HUES48 (cell line): ENCODE results near the gene NEK4.

ENCODE experiments used
- H3K27ac ChIP-seq: one replicate; pipeline ENCODE4 v1.7.0; 2013; ENCODE audit warnings: low read depth, low read length, inconsistent platforms
- H3K27me3 ChIP-seq: 2 replicates; pipeline ENCODE4 v1.6.1; 2013; ENCODE audit warnings: mild to moderate bottlenecking, low read length; ENCODE audit not compliant: control insufficient read depth, insufficient read depth
- H3K36me3 ChIP-seq: 2 replicates; pipeline ENCODE4 v1.6.1; 2013; ENCODE audit warnings: low read length; ENCODE audit not compliant: control insufficient read depth, insufficient read depth
- H3K4me1 ChIP-seq: 2 replicates; pipeline ENCODE4 v1.6.1; 2013; ENCODE audit warnings: mild to moderate bottlenecking, low read length; ENCODE audit not compliant: control insufficient read depth, insufficient read depth
- H3K4me3 ChIP-seq: 2 replicates; pipeline ENCODE4 v1.5.1; 2013; ENCODE audit warnings: mild to moderate bottlenecking, low read depth, low read length
- H3K9ac ChIP-seq: 2 replicates; pipeline ENCODE4 v1.6.1; 2013; ENCODE audit warnings: mild to moderate bottlenecking, low read depth, low read length, moderate library complexity
- H3K9me3 ChIP-seq: 2 replicates; pipeline ENCODE4 v1.6.1; 2013; ENCODE audit warnings: low read length; ENCODE audit not compliant: control insufficient read depth, insufficient read depth

Gene NEK4

GRCh38 chr3:52784931-52785590 is 14.3 kb upstream of the NEK4 start:
- Histone ChIP-seq H3K9ac (no peak overlapping the region), H3K4me1 (no peaks in the 10 kb centered on the region), H3K36me3 (no peaks in the 10 kb centered on the region), H3K27ac (no peak overlapping the region), H3K4me3 (no peak overlapping the region), H3K27me3 (no peaks in the 10 kb centered on the region), H3K9me3 (no peaks in the 10 kb centered on the region)

GRCh38 chr3:52784021-52784621 is 13.4 kb upstream of the NEK4 start:
- H3K9ac ChIP-seq, result no peak overlapping the region
- H3K36me3 ChIP-seq, result no peaks in the 10 kb centered on the region
- H3K27me3 ChIP-seq, result no peaks in the 10 kb centered on the region
- H3K9me3 ChIP-seq, result no peaks in the 10 kb centered on the region
- H3K27ac ChIP-seq, result no peak overlapping the region
- H3K4me3 ChIP-seq, result no peak overlapping the region
- no peaks in the 10 kb centered on the region for H3K4me1 ChIP-seq

DNA sequence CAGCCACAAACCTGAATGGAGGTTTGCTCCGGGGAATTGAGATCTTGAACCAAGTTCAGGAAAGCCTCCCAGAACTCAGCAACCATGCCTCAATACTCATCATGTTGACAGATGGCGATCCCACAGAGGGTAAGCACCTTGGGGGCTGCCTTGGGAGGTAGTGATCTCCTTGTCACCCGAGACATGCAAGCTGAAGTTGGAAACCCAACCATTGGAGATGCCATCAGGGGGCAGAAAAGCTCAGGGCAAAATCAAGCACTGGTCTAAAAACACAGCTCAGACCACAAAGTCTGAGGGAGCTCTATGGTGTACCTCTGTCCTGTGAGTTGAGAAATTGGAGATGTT is 12.4 kb upstream of the NEK4 start:
- H3K27ac ChIP-seq, result no peak overlapping the region
- no peak overlapping the region for H3K4me3 ChIP-seq
- no peak overlapping the region for H3K9ac ChIP-seq
- H3K27me3 ChIP-seq, result no peaks in the 10 kb centered on the region
- no peaks in the 10 kb centered on the region for H3K9me3 ChIP-seq
- H3K36me3 ChIP-seq, result no peaks in the 10 kb centered on the region
- no peaks in the 10 kb centered on the region for H3K4me1 ChIP-seq

- no peaks in the 10 kb centered on the region for H3K4me1 ChIP-seq
- H3K27ac ChIP-seq, result no peak overlapping the region
- H3K27me3 ChIP-seq, result no peaks in the 10 kb centered on the region
- no peak overlapping the region for H3K9ac ChIP-seq
- no peak overlapping the region for H3K4me3 ChIP-seq
- H3K9me3 ChIP-seq, result no peaks in the 10 kb centered on the region
- no peaks in the 10 kb centered on the region for H3K36me3 ChIP-seq
Measured at GRCh38 chr3:52782412-52783210, 11.9 kb upstream of the NEK4 start.

DNA sequence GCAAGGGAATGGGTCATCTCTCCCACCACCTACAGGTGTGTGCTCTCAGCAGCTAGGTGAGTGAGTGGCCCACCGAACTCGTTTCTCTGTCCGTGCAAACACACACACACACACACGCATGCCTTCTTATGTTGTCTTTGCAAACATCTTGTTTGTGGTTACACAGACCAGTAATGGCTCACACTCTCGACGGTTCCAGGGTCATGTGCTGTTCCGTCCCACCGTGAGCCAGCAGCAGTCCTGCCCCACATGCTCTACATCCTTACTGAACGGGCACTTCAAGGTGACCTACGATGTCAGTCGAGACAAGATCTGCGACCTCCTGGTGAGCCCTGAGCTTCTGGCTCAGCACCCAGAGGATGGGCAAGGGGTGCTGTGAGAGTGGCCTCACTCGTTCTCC is 11.0 kb upstream of the NEK4 start:
- no peaks in the 10 kb centered on the region for H3K36me3 ChIP-seq
- no peak overlapping the region for H3K4me3 ChIP-seq
- H3K27ac ChIP-seq, result no peak overlapping the region
- no peaks in the 10 kb centered on the region for H3K9me3 ChIP-seq
- no peaks in the 10 kb centered on the region for H3K4me1 ChIP-seq
- H3K9ac ChIP-seq, result no peak overlapping the region
- no peaks in the 10 kb centered on the region for H3K27me3 ChIP-seq

GRCh38 chr3:52779837-52780585 is 9.3 kb upstream of the NEK4 start:
- H3K27me3 ChIP-seq, result no peaks in the 10 kb centered on the region
- no peaks in the 10 kb centered on the region for H3K9me3 ChIP-seq
- no peaks in the 10 kb centered on the region for H3K36me3 ChIP-seq
- H3K4me1 ChIP-seq, result no peaks in the 10 kb centered on the region
- H3K9ac ChIP-seq, result no peak overlapping the region
- H3K4me3 ChIP-seq, result no peak overlapping the region
- H3K27ac ChIP-seq, result no peak overlapping the region

DNA sequence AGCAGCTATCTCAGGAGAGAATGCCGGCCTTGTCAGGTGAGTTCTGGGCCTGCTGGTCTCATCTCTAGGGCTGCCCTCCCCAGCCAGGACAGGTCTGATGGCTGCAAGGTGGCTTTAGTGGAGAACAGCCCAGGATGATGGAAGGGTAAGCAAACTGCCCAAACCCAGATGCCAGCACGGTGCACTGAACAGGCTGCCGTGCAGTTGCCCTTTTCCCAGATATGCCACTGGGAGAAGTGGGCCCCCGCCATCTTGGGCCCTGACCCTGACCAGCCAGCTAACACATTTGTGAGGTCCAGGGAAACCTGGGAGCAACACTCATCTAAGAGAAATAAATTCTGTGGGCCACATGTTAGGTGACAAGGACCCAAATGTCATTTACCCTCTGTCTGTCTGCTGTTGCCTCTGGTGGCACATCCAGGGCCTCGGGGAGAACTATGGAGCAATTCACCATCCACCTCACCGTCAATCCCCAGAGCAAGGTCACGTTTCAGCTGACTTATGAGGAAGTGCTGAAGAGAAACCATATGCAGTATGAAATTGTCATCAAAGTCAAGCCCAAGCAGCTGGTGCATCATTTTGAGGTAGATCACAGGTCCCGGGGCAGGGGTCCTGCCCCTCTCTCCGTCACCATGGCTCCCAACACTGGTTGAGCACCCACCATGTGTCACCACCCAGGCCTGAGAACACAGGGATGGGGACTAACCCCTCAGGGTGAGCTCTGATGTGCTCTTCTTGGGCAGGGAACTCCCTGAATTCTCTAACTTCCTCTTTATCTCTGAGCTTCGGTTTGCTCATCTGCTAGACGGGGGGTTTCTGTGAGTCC is 8.5 kb upstream of the NEK4 start:
- no peaks in the 10 kb centered on the region for H3K4me1 ChIP-seq
- no peaks in the 10 kb centered on the region for H3K36me3 ChIP-seq
- no peaks in the 10 kb centered on the region for H3K27me3 ChIP-seq
- H3K4me3 ChIP-seq, result no peak overlapping the region
- no peak overlapping the region for H3K27ac ChIP-seq
- no peaks in the 10 kb centered on the region for H3K9me3 ChIP-seq
- H3K9ac ChIP-seq, result no peak overlapping the region

GRCh38 chr3:52777959-52778805 is 7.4 kb upstream of the NEK4 start:
- Histone ChIP-seq H3K9ac (no peak overlapping the region), H3K27ac (no peak overlapping the region)

GRCh38 chr3:52777127-52777958 is 6.6 kb upstream of the NEK4 start, which contains the start of gene ITIH1:
ITIH1 (plus strand) TSS chr3:52777599; CDS start chr3:52777616, 17 bp downstream.
- Histone ChIP-seq H3K9me3 (no peaks in the 10 kb centered on the region), H3K4me1 (no peaks in the 10 kb centered on the region), H3K36me3 (no peaks in the 10 kb centered on the region), H3K9ac (no peak within 1 kb of the TSS), H3K27me3 (no peaks in the 10 kb centered on the region), H3K4me3 (no peak within 1 kb of the TSS), H3K27ac (no peak within 1 kb of the TSS)

More at GRCh38 chr3:52777959-52778805, 7.4 kb upstream of the NEK4 start:
- Histone ChIP-seq H3K36me3 (no peaks in the 10 kb centered on the region), H3K27me3 (no peaks in the 10 kb centered on the region), H3K4me1 (no peaks in the 10 kb centered on the region), H3K9me3 (no peaks in the 10 kb centered on the region), H3K4me3 (no peak overlapping the region)
